HG03575 (cell line): Measurements from ENCODE around the gene ARID3A.
"Not testable (repeated sequence)": the region's sequence is repeated elsewhere in the genome, so short reads cannot be mapped to it uniquely, and the experiment has no call there.

Source experiments
- ATAC-seq: cut with Tn5 transposase; IDR thresholded peaks from one replicate; pipeline ENCODE4 v1.9.1; 2021; ENCODE audit not compliant: unreplicated experiment, insufficient number of reproducible peaks, low FRiP score; ENCODE audit errors: extremely low read depth

ARID3A gene, protein sequence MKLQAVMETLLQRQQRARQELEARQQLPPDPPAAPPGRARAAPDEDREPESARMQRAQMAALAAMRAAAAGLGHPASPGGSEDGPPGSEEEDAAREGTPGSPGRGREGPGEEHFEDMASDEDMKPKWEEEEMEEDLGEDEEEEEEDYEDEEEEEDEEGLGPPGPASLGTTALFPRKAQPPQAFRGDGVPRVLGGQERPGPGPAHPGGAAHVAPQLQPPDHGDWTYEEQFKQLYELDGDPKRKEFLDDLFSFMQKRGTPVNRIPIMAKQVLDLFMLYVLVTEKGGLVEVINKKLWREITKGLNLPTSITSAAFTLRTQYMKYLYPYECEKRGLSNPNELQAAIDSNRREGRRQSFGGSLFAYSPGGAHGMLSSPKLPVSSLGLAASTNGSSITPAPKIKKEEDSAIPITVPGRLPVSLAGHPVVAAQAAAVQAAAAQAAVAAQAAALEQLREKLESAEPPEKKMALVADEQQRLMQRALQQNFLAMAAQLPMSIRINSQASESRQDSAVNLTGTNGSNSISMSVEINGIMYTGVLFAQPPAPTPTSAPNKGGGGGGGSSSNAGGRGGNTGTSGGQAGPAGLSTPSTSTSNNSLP

DNA sequence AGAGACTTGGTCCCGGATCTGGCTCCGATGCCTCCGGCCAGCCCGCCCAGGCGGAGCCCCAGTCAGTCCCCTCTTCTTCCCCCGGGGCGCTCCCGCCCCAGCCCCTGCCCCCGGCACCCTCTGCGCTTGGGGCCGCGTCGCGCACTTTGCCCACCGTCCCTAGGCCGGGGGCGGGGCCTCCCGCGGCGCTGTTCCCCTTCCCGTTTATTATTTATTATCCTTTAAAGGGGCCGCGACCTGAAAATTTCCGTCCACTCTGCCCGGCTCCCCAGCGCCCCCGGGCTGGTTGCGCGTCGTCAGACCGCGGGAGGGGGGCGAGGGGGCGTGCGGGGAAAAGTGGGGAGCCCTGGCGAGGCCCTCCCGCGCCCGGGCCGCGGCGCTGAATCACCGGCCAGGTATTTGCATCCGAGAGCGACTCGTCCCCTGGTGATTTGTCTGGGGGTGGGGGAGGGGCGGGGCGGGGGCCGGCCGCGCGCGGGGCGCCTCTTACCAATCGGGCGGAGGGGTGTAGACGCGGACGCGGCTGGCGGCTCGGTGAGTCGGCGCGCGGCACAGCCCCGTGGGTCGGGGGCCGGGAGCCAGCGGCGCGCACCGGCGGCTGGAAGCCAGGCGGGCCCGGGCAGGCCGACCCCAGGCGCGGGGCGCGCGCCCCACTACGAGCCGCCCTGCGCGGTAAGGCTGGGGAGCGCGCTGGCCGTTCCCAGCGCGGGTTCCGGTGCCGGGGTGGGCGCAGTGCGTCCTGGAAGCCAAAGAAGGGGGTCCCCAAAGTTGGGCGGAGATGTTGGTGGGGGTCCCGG, at the start of gene ARID3A:
ARID3A (plus strand) TSS at position 510 of the 797 bp plus-strand sequence. CDS start 3,494 bp downstream, outside the sequence.
- no peak for ATAC-seq

DNA sequence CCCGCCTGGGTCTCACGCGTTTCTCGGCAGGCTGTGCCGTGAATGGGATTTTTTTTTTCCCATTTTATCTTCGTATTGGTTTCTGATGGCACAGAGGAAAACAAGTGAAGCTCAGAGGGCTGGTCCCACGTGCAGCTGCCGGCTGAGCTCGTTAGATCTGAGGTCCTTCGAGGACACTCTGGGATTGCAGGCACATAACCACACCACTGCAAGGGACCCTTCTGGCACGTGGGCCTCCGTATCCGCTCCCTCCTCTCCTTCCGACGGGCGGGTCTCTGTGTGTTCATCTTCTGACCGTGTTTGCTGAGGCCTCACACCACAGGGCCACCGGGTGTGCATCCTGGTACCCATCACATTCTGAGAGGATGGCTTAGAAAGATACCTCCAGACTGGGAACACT, 49.7 kb upstream of the ARID3A start:
- ATAC-seq = no peak

DNA sequence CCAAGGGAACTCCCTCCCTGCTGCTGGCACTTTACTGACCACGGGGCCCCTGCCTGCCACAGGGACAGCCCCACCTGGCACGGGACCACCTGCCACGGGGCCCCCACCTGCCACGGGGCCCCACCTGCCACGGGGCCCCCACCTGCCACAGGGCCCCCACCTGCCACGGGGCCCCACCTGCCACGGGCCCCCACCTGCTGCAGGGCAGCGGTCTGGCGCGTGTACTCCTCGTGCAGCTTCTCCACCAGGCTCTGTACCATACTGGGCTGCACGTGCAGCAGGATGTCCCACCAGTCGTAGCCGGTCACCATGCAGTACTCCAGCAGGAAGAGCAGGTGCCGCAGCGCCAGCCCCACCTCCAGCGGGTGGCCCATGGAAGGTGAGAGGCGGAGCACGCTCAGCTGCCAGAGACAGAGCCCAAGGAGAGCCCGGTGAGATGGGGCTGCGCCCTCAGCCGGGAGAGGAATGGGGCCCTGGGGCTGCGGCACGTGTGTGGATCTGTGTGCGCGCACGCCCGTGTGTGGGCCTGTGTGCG, 49.0 kb upstream of the ARID3A start:
- no peak for ATAC-seq

DNA sequence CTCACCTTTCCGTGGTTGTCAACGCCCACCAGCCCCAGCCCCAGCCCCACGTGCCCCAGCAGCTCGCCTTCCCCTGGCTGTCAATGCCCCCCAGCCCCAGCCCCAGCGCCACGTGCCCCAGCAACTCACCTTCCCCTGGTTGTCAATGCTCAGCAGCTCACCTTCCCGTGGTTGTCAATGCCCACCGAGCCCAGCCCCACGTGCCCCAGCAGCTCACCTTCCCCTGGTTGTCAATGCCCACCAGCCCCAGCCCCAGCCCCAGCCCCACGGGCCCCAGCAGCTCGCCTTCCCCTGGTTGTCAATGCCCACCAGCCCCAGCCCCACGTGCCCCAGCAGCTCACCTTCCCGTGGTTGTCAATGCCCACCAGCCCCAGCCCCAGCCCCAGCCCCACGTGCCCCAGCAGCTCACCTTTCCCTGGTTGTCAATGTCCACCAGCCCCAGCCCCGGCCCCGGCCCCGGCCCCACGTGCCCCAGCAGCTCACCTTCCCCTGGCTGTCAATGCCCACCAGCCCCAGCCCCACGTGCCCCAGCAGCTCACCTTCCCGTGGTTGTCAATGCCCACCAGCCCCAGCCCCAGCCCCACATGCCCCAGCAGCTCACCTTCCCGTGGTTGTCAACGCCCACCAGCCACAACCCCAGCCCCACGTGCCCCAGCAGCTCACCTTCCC, 47.7 kb upstream of the ARID3A start:
- ATAC-seq = not testable (repeated sequence)

DNA sequence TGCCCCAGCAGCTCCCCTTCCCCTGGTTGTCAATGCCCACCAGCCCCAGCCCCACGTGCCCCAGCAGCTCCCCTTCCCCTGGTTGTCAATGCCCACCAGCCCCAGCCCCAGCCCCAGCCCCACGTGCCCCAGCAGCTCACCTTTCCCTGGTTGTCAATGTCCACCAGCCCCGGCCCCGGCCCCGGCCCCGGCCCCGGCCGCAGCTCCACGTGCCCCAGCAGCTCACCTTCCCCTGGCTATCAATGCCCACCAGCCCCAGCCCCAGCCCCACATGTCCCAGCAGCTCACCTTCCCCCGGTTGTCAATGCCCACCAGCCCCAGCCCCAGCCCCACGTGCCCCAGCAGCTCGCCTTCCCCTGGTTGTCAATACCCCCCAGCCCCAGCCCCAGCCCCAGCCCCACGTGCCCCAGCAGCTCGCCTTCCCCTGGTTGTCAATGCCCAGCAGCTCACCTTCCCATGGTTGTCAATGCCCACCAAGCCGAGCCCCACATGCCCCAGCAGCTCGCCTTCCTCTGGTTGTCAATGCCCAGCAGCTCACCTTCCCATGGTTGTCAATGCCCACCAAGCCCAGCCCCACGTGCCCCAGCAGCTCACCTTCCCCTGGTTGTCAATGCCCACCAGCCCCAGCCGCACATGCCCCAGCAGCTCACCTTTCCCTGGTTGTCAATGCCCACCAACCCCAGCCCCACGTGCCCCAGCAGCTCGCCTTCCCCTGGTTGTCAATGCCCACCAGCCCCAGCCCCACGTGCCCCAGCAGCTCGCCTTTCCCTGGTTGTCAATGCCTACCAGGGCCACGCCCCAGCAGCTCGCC, 46.9 kb upstream of the ARID3A start:
- ATAC-seq = not testable (repeated sequence)

DNA sequence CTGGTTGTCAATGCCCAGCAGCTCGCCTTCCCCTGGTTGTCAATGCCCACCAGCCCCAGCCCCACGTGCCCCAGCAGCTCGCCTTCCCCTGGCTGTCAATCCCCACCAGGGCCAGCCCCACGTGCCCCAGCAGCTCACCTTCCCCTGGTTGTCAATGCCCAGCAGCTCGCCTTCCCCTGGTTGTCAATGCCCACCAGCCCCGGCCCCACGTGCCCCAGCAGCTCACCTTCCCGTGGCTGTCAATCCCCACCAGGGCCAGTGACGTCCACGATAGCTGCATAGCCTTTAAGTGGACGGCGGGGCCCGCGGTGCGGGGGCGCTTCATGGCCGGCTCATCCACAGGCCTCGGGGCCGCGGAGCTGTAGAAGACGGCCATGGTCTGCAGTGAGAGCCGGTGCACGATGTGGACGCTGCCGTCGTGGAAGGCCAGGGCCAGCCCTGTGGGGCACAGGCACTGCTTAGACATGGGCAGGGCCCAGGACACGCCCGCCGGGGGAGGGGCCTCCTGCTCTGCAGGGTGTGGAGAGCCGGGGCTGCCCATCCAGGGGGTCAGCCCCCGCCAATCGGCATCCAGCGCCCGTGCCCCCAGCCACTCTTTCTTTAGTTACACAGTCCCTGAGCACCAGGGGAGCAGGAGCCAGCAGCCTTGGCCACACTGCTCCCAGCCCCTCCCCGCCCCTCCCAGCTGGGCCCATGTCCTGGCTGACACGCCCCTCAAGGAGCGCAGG, 46.0 kb upstream of the ARID3A start:
- ATAC-seq = no peak

DNA sequence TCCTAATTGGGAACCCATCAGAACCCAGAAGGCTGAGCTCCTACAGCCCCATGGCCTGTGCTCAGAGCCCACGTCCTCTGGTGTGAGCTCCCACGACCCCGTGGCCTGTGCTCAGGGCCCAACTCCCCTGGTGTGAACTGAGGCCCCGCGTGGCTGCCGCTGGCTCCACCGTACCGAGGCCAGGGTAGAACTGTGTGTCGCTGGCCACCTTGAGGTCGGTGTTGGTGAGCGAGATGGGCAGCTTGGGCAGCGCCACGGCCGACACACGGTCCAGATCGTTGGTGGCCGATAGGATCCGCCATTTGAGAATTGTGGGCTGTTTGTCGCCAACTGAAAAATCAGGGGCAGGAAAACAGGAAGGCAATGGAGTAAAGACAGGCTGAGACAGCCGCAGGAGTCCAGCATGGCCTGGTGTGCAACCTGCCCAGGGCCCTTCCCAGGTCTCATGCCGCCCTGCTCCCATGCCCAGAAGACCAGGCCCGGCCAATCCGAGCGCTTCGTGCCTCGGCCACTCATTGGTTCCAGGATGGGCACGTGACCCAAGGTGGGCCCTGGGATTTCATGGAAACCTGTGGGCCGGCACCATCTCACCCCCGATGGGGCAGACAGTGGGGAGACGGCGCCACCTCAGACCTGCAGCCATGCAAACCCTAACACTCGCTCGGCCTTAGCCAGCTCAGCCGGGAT, 44.3 kb upstream of the ARID3A start:
- ATAC-seq = no peak

DNA sequence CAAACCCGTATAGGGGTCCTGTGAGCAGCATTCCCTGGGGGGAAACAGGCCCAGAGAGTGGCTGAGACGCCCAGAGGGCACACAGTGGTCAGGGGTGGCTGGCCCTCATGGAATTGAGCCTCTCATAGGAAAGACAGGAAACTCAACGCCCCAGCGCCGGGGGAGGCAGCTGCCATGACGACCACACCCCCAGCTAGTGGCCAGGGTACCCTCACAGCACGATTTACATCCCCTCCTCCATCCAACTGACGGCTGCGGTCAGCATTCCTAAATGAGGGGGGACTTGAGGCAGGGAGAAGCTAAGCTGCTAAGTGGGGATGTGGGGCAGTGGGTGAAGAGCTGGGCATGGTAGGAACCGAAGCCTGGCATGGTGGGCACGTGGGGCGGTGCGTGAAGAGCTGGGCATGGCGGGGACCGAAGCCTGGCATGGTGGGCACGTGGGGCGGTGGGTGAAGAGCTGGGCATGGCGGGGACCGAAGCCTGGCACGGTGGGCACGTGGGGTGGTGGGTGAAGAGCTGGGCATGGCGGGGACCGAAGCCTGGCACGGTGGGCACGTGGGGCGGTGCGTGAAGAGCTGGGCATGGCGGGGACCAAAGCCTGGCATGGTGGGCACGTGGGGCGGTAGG, 42.9 kb upstream of the ARID3A start:
- no peak for ATAC-seq

DNA sequence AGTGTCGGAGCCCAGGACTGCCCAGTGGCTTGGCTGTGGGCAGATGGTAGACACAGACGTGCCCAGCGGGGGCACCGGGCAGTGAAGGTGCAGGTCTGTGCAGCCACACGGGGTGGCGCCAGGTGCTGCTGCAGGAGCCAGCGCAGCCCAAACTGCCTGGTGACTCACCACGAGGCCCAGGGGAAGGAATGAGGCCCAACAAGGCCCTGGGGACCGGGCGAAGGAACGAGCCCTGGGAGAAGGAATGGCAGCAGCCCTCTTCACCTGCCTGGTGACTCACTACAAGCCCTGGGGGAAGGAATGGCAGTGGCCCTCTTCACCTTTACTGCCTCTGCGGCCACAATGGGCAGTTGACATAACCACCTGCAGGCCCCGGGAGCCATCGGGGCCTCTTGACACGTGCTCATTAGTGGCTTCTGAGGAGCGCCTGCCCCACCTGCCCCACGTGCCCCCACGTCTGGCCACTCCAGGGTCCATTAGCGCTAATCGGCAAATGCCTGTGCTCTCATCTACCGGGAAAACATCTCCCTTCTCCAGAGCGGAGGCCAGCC, 42.1 kb upstream of the ARID3A start:
- ATAC-seq = no peak

DNA sequence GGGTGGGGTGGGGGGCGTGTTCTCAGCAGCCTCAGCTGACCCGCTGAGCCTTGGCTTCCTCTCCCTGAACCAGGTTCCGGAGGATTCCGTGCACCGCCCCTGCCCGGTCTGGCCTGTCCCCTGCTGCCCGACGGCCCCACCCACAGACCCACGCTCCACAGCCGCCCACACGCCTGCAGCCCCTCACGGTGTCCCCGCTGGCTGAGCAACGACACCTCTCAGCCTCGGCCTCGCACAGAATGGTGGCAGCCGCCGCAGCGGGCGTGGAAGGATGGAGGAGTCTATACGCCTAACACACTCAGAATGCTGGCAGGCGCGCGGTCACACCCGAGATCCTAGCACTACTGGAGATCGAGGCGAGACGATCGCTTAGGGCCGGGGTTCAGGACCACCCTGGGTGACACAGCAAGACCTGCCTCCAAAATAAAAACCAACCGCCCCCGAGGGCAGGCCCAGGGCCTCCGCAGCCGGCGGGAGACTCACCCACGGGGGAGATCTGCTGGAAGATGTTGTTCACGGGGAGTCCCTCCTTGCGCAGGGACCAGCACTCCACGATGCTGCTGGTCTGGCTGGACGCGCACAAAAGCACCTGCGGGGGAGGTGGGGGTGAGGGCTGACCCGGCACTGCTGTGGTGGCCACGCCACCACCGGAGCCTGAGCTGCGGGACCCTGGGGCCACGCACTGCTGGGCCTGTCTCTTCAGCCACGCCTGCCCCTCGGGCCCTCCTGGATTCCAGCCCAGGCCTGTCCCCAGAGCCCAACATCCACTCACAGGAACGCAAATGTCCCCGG, 41.2 kb upstream of the ARID3A start:
- no peak for ATAC-seq

DNA sequence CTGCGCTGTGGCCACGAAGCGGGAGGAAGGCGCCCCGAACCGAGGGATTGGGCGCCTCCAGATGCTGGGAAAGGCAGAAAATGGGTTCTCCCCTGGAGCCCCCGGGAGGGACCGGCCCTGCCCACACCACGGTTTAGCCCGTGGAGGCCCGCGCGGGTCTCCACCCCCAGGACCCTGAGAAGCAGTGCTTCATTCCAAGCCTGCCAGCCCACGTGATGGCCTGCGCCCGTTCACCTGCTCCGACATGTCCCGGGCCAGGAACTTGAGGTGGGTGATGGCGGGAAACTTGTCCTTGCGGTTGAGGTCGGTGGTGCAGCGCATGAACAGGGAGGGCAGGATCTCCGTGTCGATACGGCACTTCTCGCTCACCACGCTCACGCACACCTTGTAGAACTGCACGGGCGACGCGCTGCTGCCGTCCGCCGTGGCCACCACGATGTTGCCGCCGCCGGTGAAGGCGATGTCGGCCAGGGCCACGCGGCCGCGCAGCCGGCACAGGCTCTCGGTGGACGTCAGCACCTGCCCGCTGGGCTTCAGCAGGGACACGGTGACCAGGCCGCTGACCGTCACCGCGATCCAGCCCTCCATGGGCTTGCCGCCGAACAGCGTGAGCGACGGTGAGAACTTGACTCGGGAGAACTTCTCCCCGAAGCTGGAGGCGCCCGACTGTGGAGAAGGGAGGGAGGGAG, 40.2 kb upstream of the ARID3A start:
- no peak for ATAC-seq

DNA sequence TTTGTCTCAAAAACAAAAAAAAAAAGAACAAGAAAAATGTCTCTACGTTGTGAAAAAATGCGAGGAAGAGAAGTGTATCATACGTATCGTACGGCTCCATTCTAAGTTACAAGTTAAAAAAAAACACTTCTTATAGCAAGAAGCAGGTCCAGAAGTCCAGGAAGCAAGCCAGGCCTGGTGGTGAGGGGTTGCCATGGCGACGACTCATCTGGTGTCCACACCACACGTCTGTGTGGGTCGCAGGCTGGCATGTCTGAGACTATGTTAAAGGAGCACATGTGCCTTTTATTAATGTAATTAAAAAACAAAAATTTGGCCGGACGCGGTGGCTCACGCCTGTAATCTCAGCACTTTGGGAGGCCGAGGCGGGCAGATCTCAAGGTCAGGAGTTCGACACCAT, 38.8 kb upstream of the ARID3A start:
- ATAC-seq = no peak

DNA sequence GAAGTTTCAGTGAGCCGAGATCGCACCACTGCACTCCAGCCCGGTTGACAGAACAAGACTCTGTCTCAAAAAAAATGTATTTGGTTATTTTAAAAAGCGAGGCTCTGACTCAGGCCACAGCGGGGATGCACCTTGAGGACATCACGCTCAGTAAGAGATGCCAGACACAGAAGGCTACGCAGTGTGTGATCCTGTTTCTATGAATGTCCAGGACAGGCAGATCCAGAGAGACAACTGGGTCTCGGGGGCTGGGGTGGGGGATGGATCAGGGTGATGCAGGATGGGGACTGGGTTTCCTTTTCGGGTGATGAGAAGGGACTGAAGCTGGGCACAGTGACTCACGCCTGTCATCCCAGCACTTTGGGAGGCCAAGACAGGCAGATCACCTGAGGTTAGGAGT, 38.2 kb upstream of the ARID3A start:
- no peak for ATAC-seq

DNA sequence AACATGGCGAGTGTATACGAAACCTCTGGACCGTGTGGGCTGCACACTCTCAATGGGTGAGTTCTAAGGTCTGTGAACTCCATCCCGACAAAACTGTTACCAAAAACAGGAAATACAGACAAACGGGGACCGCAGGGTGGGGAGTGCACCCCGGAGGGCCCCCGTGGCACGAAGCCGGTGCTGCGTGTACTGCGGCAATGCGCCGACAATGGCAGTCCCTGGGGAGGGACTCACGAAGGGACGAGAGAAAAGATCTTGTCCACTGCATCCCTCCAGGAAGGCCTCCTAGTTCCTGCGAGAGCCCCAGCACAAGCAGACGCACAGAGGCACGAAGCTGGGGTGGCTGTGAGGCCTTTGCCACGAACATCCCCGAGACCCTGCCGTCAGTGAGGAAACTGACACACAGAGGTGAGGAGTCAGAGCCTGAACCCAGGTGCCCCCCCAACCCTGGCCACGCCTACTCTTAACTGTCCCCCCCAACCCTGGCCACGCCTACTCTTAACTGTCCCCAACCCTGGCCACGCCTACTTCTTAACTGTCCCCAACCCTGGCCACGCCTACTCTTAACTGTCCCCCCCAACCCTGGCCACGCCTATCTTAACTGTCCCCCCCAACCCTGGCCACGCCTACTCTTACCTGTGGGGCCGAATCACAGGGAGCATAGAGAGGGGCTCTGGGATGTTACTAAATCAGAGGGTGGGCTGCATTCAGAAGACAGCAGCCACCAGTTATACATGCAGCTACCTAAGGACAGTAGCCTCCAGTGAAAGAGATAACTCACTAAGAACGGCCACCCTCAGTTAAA, 37.1 kb upstream of the ARID3A start:
- no peak for ATAC-seq
